HFF-Myc (cell line): ENCODE results near the gene RGPD3.

Experiments
- DNase-seq: peaks from one replicate; pipeline ENCODE4 v3.0.0-alpha.2; 2011; ENCODE audit warnings: low read depth; ENCODE audit errors: extremely low read depth
- H3K4me3 ChIP-seq: replicated peaks from 2 replicates; pipeline ENCODE4 v1.5.1; 2011; ENCODE audit warnings: low read depth, mild to moderate bottlenecking, control low read depth, low read length
- CTCF ChIP-seq: IDR thresholded peaks from 2 replicates; pipeline ENCODE4 v1.5.1; 2012; ENCODE audit warnings: mild to moderate bottlenecking, low read depth, low read length, control low read depth; ENCODE audit errors: missing control alignments

Gene RGPD3

GRCh38 chr2:106356291-106356690 is 111.9 kb downstream of the RGPD3 start:
- DNase-seq: no peak
- no peak for TF ChIP-seq CTCF
- no peak overlapping the region for H3K4me3 ChIP-seq

- TF ChIP-seq CTCF: no peak
- DNase-seq: no peak
- no peak overlapping the region for H3K4me3 ChIP-seq
Measured at GRCh38 chr2:106353676-106354075, 114.5 kb downstream of the RGPD3 start.

- no peak for DNase-seq
- no peak for TF ChIP-seq CTCF
Measured at GRCh38 chr2:106350980-106351379, 117.2 kb downstream of the RGPD3 start.

GRCh38 chr2:106344302-106344701 is 123.9 kb downstream of the RGPD3 start:
- no peak overlapping the region for H3K4me3 ChIP-seq
- DNase-seq: no peak
- TF ChIP-seq CTCF: no peak

More at GRCh38 chr2:106350980-106351379, 117.2 kb downstream of the RGPD3 start:
- no peak overlapping the region for H3K4me3 ChIP-seq

- no peak for TF ChIP-seq CTCF
- DNase-seq: no peak
Measured at GRCh38 chr2:106343274-106343673, 124.9 kb downstream of the RGPD3 start.

GRCh38 chr2:106342831-106343251 is 125.4 kb downstream of the RGPD3 start:
- no peak for DNase-seq
- H3K4me3 ChIP-seq: no peak overlapping the region
- no peak for TF ChIP-seq CTCF

More at GRCh38 chr2:106343274-106343673, 124.9 kb downstream of the RGPD3 start:
- no peak overlapping the region for H3K4me3 ChIP-seq

- no peak for DNase-seq
- H3K4me3 ChIP-seq: no peak overlapping the region
- TF ChIP-seq CTCF: no peak
Measured at GRCh38 chr2:106341666-106342065, 126.5 kb downstream of the RGPD3 start.
